Astrocyte of the spinal cord (primary cell): Measurements from ENCODE around the gene PLA2G6.

Experiments
- DNase-seq: peaks from one replicate; pipeline ENCODE4 v3.0.0; 2011; ENCODE audit warnings: low read depth, low spot score
- H3K4me3 ChIP-seq: 2 replicates; pipeline ENCODE4 v1.5.1; 2011; ENCODE audit warnings: low read depth, mild to moderate bottlenecking, low read length, moderate library complexity
- CTCF ChIP-seq: IDR thresholded peaks from 2 replicates; pipeline ENCODE4 v1.5.1; 2012; ENCODE audit warnings: low read depth, mild to moderate bottlenecking, low read length, inconsistent platforms
- in situ Hi-C: cut with HindIII; loops from 2 replicates; pipeline ENCODE4 v1.10.0; 2017; ENCODE audit warnings: low sequenced_read_pairs

The PLA2G6 gene

GRCh38 chr22:38201711-38202436 lies 20.2 kb upstream of the PLA2G6 start, which contains the start of gene MAFF:
Gene MAFF, plus strand, starts transcription at chr22:38201994. Its CDS starts 11,860 bp downstream, at chr22:38213854.
- TF ChIP-seq CTCF, result no peak
- in situ Hi-C loops, result no loop called here
- DNase-seq, result peak; percentile 99
- peak within 1 kb of the TSS; percentile 68 for H3K4me3 ChIP-seq

- peak overlapping the region; percentile 42 for H3K4me3 ChIP-seq
- no peak for DNase-seq
- TF ChIP-seq CTCF, result no peak
- in situ Hi-C loops, result no loop called here
Measured at GRCh38 chr22:38201371-38201710, 19.7 kb upstream of the PLA2G6 start.

GRCh38 chr22:38199826-38200559 lies 18.4 kb upstream of the PLA2G6 start:
- H3K4me3 ChIP-seq, result no peak overlapping the region
- TF ChIP-seq CTCF, result no peak
- no peak for DNase-seq
- in situ Hi-C loops, result loop anchor here (25.0 kb wide), 1 partner anchor 112 kb away; the partner anchor contains the start of gene CSNK1E

- H3K4me3 ChIP-seq, result no peak overlapping the region
- no peak for TF ChIP-seq CTCF
- in situ Hi-C loops, result loop anchor here (25.0 kb wide), 1 partner anchor 115 kb away; the partner anchor contains the start of gene CSNK1E
- DNase-seq, result no peak
Measured at GRCh38 chr22:38196791-38197419, 15.3 kb upstream of the PLA2G6 start.

GRCh38 chr22:38193580-38193979 lies 11.9 kb upstream of the PLA2G6 start:
- H3K4me3 ChIP-seq, result no peak overlapping the region
- no peak for TF ChIP-seq CTCF
- in situ Hi-C loops, result loop anchor here (25.0 kb wide), 1 partner anchor 119 kb away; the partner anchor contains the start of gene CSNK1E
- DNase-seq, result no peak

- in situ Hi-C loops, result loop anchor here (25.0 kb wide), 1 partner anchor 120 kb away; the partner anchor contains the start of gene CSNK1E
- DNase-seq, result no peak
- no peak overlapping the region for H3K4me3 ChIP-seq
- no peak for TF ChIP-seq CTCF
Measured at GRCh38 chr22:38192475-38192863, 10.8 kb upstream of the PLA2G6 start.
